Spleen (tissue), 11 donors: ENCODE measurements around the gene FRRS1. TPM values are rescaled to one million over a fixed set of nuclear protein-coding genes. Genes with fewer than 3 reads are reported as not detected.

Experiments
- DNase-seq: peaks from one replicate; pipeline ENCODE4 v3.0.0-alpha.2; 2020
- H3K27ac ChIP-seq, 8 donors: fragments of 200-600 bp; sonication (generic) in 7 of 8; 1 replicate in 4 of 8; 2 replicates in 4 of 8; pipeline versions ENCODE4 v1.5.0 to v1.8.0; 2016 to 2021; ENCODE audit warnings: inconsistent platforms in 4 of 8, mild to moderate bottlenecking in 4 of 8, moderate library complexity in 1 of 8
- H3K27me3 ChIP-seq, 7 donors: fragments of 200-600 bp; sonication (generic) in 6 of 7; replicated peaks in 1 of 7; 1 replicate in 4 of 7; 2 replicates in 3 of 7; pipeline versions ENCODE4 v1.5.0 to v1.8.0; 2016 to 2021; ENCODE audit warnings: inconsistent platforms in 3 of 7, mild to moderate bottlenecking in 1 of 7
- H3K36me3 ChIP-seq, 6 donors: fragments of 200-600 bp; sonication (generic) in 5 of 6; 1 replicate in 4 of 6; 2 replicates in 2 of 6; pipeline versions ENCODE4 v1.5.0 to v1.8.0; 2016 to 2021; ENCODE audit warnings: inconsistent platforms in 2 of 6
- H3K4me1 ChIP-seq, 6 donors: fragments of 200-600 bp; sonication (generic) in 5 of 6; 1 replicate in 3 of 6; 2 replicates in 3 of 6; pipeline versions ENCODE4 v1.5.0 to v1.8.0; 2016 to 2021; ENCODE audit warnings: inconsistent platforms in 3 of 6
- H3K4me3 ChIP-seq, 8 donors: fragments of 200-600 bp; sonication (generic) in 7 of 8; 1 replicate in 4 of 8; 2 replicates in 4 of 8; pipeline versions ENCODE4 v1.5.0 to v1.8.0; 2016 to 2021; ENCODE audit warnings: inconsistent platforms in 4 of 8, mild to moderate bottlenecking in 4 of 8, moderate library complexity in 2 of 8
- H3K9me3 ChIP-seq, 8 donors: fragments of 200-600 bp; sonication (generic) in 7 of 8; 1 replicate in 4 of 8; 2 replicates in 4 of 8; pipeline versions ENCODE4 v1.5.0 to v1.8.0; 2016 to 2021; ENCODE audit warnings: inconsistent platforms in 4 of 8
- CTCF ChIP-seq, 11 experiments: fragments of 200-600 bp in 7 of 11; fragments of 450-650 bp in 4 of 11; sonication (generic) in 4 of 11; IDR thresholded peaks in 8 of 11; conservative IDR thresholded peaks in 3 of 11; 1 replicate in 7 of 11; 2 replicates in 4 of 11; pipeline versions ENCODE4 v1.4.0 to v1.8.0; 2016 to 2021; ENCODE audit warnings: antibody characterized with exemption in 11 of 11, inconsistent platforms in 4 of 11, mild to moderate bottlenecking in 1 of 11
- POLR2A ChIP-seq, 3 donors: fragments of 450-650 bp; IDR thresholded peaks; one replicate each; pipeline ENCODE4 v1.5.1; 2017; ENCODE audit warnings: antibody characterized with exemption in 3 of 3, mild to moderate bottlenecking in 1 of 3
- POLR2AphosphoS5 ChIP-seq, 3 donors: sonication (generic); formaldehyde crosslinking; IDR thresholded peaks; one replicate each; pipeline ENCODE4 v1.5.1; 2017; ENCODE audit warnings: antibody characterized with exemption in 3 of 3
- WGBS, 5 donors: extraction: QIAGEN DNeasy Blood & Tissue Kit in 3 of 5; methylation state at CpG; one replicate each; pipeline versions ENCODE4 v1.1.5 to v1.1.7; 2013 to 2018; 5-methylcytosine and 5-hydroxymethylcytosine counted together
- intact Hi-C: fragments of 100-400 bp; cut with DNase I; formaldehyde crosslinking; loops from one replicate; pipeline ENCODE4 v1.15.0; 2023; ENCODE audit warnings: low total_unique reads
- polyA plus RNA-seq, 3 donors: library from polyadenylated mRNA; stranded (reverse); fragments of 200-250 nt; gene quantifications; one replicate each; pipeline ENCODE4 v1.2.1, GENCODE V29; 2013
- total RNA-seq, 7 donors: library from RNA; depleted of rRNA in 3 of 7; stranded (reverse); fragments of >200 nt in 3 of 7; fragmentation: NEBNext Ultra II Directional in 4 of 7; extraction: Animal tissue kit (Norgen Biotek cat#: 25700) in 4 of 7; gene quantifications; one replicate each; pipeline versions ENCODE4 v1.1.0 to v1.2.1, GENCODE V29; 2016 to 2021
- donor health status: healthy with polysubstance abuse.
- donor health status: DM: no; HTN: no; CAD: no; lungs with moderate emphysema.
- donor health status: DM: no; HTN: no; CAD: no.
- donor health status: Bipolar disorder and iron deficiency.
- donor health status: healthy.
- donor health status: DM: no; HTN: no; CAD: no.
- donor health status: DM: yes; HTN: yes; CAD: no.

Gene FRRS1
- total and polyA plus RNA-seq, 10 donors, result 0.13 to 7.3 (median 4.4) TPM

- intact Hi-C loops, result no loop called here
- Histone ChIP-seq H3K9me3 (no peaks in the 10 kb centered on the region), H3K4me3 (no peak overlapping the region), H3K36me3 (peaks cover 0 to 47% (median 0%) of the 10 kb centered on the region in 6 donors), H3K27ac (no peak overlapping the region), H3K27me3 (no peaks in the 10 kb centered on the region), H3K4me1 (peaks cover 0 to 6% (median 0%) of the 10 kb centered on the region in 6 donors)
- 83 to 97% (median 92%) methylated on average over 2 of the region's 2 CpGs for WGBS, 5 donors
- TF ChIP-seq CTCF (IDR thresholded peaks at IDR 0.05 in 8 of 11, conservative IDR thresholded peaks at IDR 0.05 in 3 of 11) (no peak), POLR2AphosphoS5 (IDR thresholded peaks at IDR 0.05) (no peak), POLR2A (IDR thresholded peaks at IDR 0.05) (no peak)
- no peak for DNase-seq
These were observed 20.8 kb downstream of the FRRS1 start for GRCh38 chr1:99745684-99746083.

- DNase-seq, result no peak
- H3K27ac ChIP-seq, result no peak overlapping the region
- WGBS, 5 donors, result 87 to 94% (median 93%) methylated on average over 7 of the region's 7 CpGs
- no peak for TF ChIP-seq CTCF (IDR thresholded peaks at IDR 0.05 in 8 of 11, conservative IDR thresholded peaks at IDR 0.05 in 3 of 11)
- TF ChIP-seq POLR2AphosphoS5 (IDR thresholded peaks at IDR 0.05), result no peak
- no peak for TF ChIP-seq POLR2A (IDR thresholded peaks at IDR 0.05)
- H3K27me3 ChIP-seq, result no peaks in the 10 kb centered on the region
- H3K4me1 ChIP-seq, result peaks cover 0 to 4% (median 0%) of the 10 kb centered on the region in 6 donors
- no peaks in the 10 kb centered on the region for H3K9me3 ChIP-seq
- H3K36me3 ChIP-seq, result peaks cover 0 to 53% (median 0%) of the 10 kb centered on the region in 6 donors
- no peak overlapping the region for H3K4me3 ChIP-seq
- intact Hi-C loops, result no loop called here
These were observed 21.4 kb downstream of the FRRS1 start for GRCh38 chr1:99745061-99745460.

GRCh38 chr1:99740141-99740540, 26.3 kb downstream of the FRRS1 start:
- DNase-seq, result no peak
- no peaks in the 10 kb centered on the region for H3K4me1 ChIP-seq
- no peak overlapping the region for H3K4me3 ChIP-seq
- no peak overlapping the region for H3K27ac ChIP-seq
- no peaks in the 10 kb centered on the region for H3K9me3 ChIP-seq
- TF ChIP-seq CTCF (IDR thresholded peaks at IDR 0.05 in 8 of 11, conservative IDR thresholded peaks at IDR 0.05 in 3 of 11), result no peak
- peaks cover 0 to 44% (median 0%) of the 10 kb centered on the region in 6 donors for H3K36me3 ChIP-seq
- H3K27me3 ChIP-seq, result no peaks in the 10 kb centered on the region
- WGBS, 5 donors, result 58 to 76% (median 71%) methylated on average over 1 of the region's 1 CpG
- intact Hi-C loops, result no loop called here

- DNase-seq, result no peak
- peaks cover 0 to 41% (median 0%) of the 10 kb centered on the region in 6 donors for H3K36me3 ChIP-seq
- H3K4me3 ChIP-seq, result no peak overlapping the region
- no peak for TF ChIP-seq CTCF (IDR thresholded peaks at IDR 0.05 in 8 of 11, conservative IDR thresholded peaks at IDR 0.05 in 3 of 11)
- TF ChIP-seq POLR2A (IDR thresholded peaks at IDR 0.05), result no peak
- no peak for TF ChIP-seq POLR2AphosphoS5 (IDR thresholded peaks at IDR 0.05)
- no peaks in the 10 kb centered on the region for H3K27me3 ChIP-seq
- H3K9me3 ChIP-seq, result no peaks in the 10 kb centered on the region
- intact Hi-C loops, result no loop called here
- 79 to 96% (median 83%) methylated on average over 6 of the region's 6 CpGs for WGBS, 5 donors
- no peaks in the 10 kb centered on the region for H3K4me1 ChIP-seq
- H3K27ac ChIP-seq, result no peak overlapping the region
These were observed 27.5 kb downstream of the FRRS1 start for GRCh38 chr1:99738858-99739465.
